Neutrophil (primary cell): Measurements from ENCODE around the gene C17orf75.
"Not testable (repeated sequence)": the region's sequence is repeated elsewhere in the genome, so short reads cannot be mapped to it uniquely, and the experiment has no call there.

Experiments used
- H3K27ac ChIP-seq: fragments of 200-600 bp; sonication (generic); 2 replicates; pipeline ENCODE4 v1.5.1; 2016; ENCODE audit warnings: mild to moderate bottlenecking, moderate library complexity
- H3K27me3 ChIP-seq: fragments of 200-600 bp; sonication (generic); 2 replicates; pipeline ENCODE4 v1.6.0; 2016; ENCODE audit warnings: mild to moderate bottlenecking
- H3K36me3 ChIP-seq: fragments of 200-600 bp; sonication (generic); 2 replicates; pipeline ENCODE4 v1.5.1; 2017
- H3K4me1 ChIP-seq, 2 experiments: fragments of 200-600 bp in 1 of 2; sonication (generic) in 1 of 2; 1 replicate in 1 of 2; 2 replicates in 1 of 2; pipeline versions ENCODE4 v1.5.1 to v1.6.1; 2013 to 2016; ENCODE audit warnings: low read depth in 1 of 2, low read length in 1 of 2, mild to moderate bottlenecking in 1 of 2, moderate library complexity in 1 of 2; ENCODE audit not compliant: control insufficient read depth in 1 of 2, insufficient read depth in 1 of 2
- H3K4me3 ChIP-seq, 2 experiments: fragments of 200-600 bp in 1 of 2; sonication (generic) in 1 of 2; 1 replicate in 1 of 2; 2 replicates in 1 of 2; pipeline ENCODE4 v1.5.1; 2013 to 2016; ENCODE audit warnings: low read depth in 1 of 2, low read length in 1 of 2, mild to moderate bottlenecking in 1 of 2, moderate library complexity in 1 of 2
- H3K9me3 ChIP-seq: fragments of 200-600 bp; sonication (generic); 2 replicates; pipeline ENCODE4 v1.5.1; 2016
- TF ChIP-seq, protein P1 (sequence below): fragments of 200-600 bp; sonication (generic); IDR thresholded peaks from 2 replicates; pipeline ENCODE4 v1.5.1; 2016; ENCODE audit warnings: antibody characterized with exemption

The C17orf75 gene, protein sequence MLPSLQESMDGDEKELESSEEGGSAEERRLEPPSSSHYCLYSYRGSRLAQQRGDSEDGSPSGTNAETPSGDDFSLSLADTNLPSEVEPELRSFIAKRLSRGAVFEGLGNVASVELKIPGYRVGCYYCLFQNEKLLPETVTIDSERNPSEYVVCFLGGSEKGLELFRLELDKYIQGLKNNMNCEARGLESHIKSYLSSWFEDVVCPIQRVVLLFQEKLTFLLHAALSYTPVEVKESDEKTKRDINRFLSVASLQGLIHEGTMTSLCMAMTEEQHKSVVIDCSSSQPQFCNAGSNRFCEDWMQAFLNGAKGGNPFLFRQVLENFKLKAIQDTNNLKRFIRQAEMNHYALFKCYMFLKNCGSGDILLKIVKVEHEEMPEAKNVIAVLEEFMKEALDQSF

DNA sequence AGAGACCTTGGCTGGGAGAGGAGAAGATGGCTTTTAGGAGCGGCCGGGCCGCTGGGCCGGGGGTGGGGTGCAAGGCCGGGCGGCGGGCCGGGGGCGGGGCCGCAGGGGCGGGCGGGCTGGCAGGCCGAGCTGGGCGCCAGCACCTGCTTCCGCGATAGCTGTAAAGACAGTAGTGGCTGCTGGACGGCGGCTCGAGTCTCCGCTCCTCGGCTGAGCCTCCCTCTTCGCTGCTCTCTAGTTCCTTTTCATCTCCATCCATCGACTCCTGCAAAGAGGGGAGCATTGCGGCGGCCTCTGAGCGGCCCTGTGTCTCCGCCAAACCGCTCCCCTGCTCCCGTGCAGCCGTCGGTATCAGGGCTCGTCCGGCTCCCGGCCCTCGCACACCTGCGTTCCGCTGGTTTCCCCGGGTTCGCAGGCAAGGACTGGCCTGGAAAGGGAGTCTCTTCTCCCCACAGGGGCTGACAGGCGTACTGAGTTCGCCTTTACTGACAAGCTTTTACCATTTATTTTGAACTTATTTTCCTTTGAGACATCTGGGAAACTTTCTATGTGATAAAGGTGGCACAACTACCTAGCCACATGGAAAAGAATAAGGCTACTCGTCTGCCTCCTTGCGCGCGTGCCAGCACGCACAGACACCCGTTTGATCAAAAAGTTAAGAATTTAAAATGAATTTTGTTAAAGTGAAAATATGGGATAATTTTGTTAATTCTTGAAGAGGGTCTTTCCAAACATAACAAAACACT, at the start of gene C17orf75:
Gene C17orf75 (minus strand): TSS at position 317 of the 746 bp plus-strand sequence. CDS start 34 bp downstream, at position 283.
- TF ChIP-seq, protein P1, sequence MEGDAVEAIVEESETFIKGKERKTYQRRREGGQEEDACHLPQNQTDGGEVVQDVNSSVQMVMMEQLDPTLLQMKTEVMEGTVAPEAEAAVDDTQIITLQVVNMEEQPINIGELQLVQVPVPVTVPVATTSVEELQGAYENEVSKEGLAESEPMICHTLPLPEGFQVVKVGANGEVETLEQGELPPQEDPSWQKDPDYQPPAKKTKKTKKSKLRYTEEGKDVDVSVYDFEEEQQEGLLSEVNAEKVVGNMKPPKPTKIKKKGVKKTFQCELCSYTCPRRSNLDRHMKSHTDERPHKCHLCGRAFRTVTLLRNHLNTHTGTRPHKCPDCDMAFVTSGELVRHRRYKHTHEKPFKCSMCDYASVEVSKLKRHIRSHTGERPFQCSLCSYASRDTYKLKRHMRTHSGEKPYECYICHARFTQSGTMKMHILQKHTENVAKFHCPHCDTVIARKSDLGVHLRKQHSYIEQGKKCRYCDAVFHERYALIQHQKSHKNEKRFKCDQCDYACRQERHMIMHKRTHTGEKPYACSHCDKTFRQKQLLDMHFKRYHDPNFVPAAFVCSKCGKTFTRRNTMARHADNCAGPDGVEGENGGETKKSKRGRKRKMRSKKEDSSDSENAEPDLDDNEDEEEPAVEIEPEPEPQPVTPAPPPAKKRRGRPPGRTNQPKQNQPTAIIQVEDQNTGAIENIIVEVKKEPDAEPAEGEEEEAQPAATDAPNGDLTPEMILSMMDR, result no peak
- no peaks in the 10 kb centered on the region for H3K27me3 ChIP-seq
- peak within 1 kb of the TSS; percentile 73 for H3K27ac ChIP-seq
- peaks cover 3% of the 10 kb centered on the region for H3K36me3 ChIP-seq
- peak within 1 kb of the TSS; percentile 69 to 71 for H3K4me3 ChIP-seq
- no peaks in the 10 kb centered on the region for H3K9me3 ChIP-seq
- peaks cover 17% of the 10 kb centered on the region in 2 experiments for H3K4me1 ChIP-seq

DNA sequence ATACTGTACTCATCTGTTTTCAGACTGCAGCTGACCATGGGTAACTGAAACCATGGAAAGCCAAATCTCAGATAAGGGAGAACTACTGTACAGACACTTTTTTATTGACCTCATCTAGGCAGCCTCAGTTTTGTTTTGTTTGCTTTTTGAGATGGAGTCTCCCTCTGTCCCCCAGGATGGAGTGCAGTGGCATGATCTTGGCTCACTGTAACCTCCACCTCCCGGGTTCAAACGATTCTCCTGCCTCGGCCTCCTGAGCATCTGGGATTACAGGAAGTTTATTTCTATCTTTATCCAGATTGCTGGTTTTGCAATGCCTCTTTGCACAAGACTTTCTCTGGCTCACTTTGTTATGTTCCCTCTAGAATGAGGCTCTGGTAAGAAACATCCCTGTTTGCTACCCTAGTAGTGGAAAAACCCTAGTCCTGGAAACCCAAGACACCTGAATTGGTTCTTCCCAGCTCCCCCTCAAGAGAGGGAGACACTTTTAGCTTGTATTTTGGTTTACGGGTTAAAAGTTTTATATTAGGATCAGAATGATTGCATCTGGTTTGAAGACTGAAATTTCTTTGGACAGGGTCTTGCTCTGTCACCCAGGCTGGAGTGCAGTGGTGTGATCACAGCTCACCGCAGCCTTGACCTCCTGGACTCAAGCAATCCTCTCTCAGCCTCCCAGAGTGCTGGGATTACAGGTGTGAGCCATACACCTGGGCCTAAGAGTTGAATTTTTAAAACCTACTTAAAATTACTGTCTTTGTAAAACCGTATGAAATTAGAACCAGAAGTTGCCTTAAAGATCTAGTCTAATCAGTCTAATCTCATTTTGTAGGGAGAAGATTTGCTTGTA, 46.9 kb upstream of the C17orf75 start:
- TF ChIP-seq, protein P1, result no peak
- no peak overlapping the region for H3K27ac ChIP-seq
- peaks cover 26% of the 10 kb centered on the region for H3K36me3 ChIP-seq
- H3K4me1 ChIP-seq, result no peaks in the 10 kb centered on the region
- no peaks in the 10 kb centered on the region for H3K27me3 ChIP-seq
- no peaks in the 10 kb centered on the region for H3K9me3 ChIP-seq
- no peak overlapping the region for H3K4me3 ChIP-seq

DNA sequence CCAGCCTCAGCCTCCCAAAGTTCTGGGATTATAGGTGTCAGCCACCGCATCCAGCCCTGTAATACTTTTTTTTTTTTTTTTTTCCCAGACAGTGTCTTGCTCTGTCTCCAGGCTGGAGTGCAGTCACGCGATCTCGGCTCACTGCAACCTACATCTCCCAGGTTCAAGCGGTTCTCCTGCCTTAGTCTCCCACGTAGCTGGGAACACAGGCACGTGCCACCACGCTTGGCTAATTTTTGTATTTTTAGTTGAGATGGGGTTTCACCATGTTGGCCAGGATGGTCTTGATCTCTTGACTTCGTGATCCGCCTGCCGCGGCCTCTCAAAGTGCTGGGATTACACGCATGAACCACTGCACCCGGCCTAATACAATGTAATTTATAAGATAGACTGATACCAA, 46.2 kb upstream of the C17orf75 start:
- H3K4me3 ChIP-seq, H3K27ac ChIP-seq, H3K9me3 ChIP-seq, H3K27me3 ChIP-seq, H3K4me1 ChIP-seq: not testable (repeated sequence)
- peaks cover 33% of the 10 kb centered on the region for H3K36me3 ChIP-seq

DNA sequence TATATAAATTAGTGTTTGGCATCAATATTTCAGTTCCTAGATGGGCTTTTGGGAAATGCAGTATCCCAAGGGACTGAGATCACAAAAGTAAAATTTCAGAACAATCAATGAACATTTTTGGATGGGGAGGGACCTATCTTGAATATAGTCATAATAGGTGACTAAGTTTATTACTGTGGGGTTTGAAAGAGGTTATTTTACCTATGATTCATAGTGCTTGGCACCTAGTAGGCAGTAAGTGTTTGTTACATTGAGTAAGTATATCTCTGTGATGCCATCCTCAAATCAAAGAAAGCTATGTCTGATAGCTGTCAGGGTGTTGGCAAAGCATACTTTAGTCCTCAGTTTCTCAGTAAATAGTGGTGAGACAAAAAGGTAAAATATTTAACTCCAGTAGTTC, 44.9 kb upstream of the C17orf75 start:
- Histone ChIP-seq H3K9me3 (no peaks in the 10 kb centered on the region), H3K27ac (no peak overlapping the region), H3K4me3 (no peak overlapping the region), H3K36me3 (peaks cover 46% of the 10 kb centered on the region), H3K27me3 (no peaks in the 10 kb centered on the region), H3K4me1 (no peaks in the 10 kb centered on the region)
- TF ChIP-seq, protein P1, result no peak

DNA sequence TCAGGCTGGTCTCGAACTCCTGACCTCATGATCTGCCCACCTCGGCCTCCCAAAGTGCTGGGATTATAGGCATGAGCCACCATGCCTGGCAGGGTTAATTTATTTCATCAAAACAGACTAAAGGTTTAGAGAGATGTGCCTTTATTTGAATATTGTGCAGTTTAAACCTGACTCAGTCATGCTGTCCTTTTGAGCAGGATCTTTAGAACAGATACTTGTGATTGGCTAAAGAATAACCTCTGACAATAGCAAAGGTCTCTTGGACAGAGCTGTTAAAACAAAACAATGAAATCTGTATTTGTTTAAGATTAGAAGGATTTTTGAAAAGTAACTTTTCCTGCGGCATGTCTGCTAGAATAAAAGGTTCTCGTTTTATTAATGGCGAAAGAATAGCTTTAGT, 44.0 kb upstream of the C17orf75 start:
- Histone ChIP-seq H3K27ac (no peak overlapping the region), H3K9me3 (no peaks in the 10 kb centered on the region), H3K4me3 (no peak overlapping the region), H3K4me1 (no peaks in the 10 kb centered on the region), H3K36me3 (peaks cover 55% of the 10 kb centered on the region), H3K27me3 (no peaks in the 10 kb centered on the region)
- TF ChIP-seq, protein P1, result no peak
